Lower leg skin (tissue), 4 donors: ENCODE results near the gene SP110. TPM values are rescaled to one million over a fixed set of nuclear protein-coding genes. Genes with fewer than 3 reads are reported as not detected.
A peak's percentile ranks its signal among the peaks of the same experiment; 100 is the strongest.

Experiments
- DNase-seq, 2 donors: peaks; one replicate each; pipeline ENCODE4 v3.0.0-alpha.2; 2019; ENCODE audit warnings: low spot score in 2 of 2
- H3K4me3 ChIP-seq: fragments of 200-600 bp; sonication (generic); 2 replicates; pipeline ENCODE4 v1.5.1; 2017; ENCODE audit warnings: mild to moderate bottlenecking, low read depth; ENCODE audit not compliant: poor library complexity, severe bottlenecking
- POLR2A ChIP-seq, 2 donors: fragments of 450-650 bp; IDR thresholded peaks; one replicate each; pipeline ENCODE4 v1.6.1; 2016 to 2017; ENCODE audit warnings: antibody characterized with exemption in 2 of 2, mild to moderate bottlenecking in 1 of 2, moderate library complexity in 1 of 2
- WGBS, 2 donors: methylation state at CpG; one replicate each; pipeline ENCODE4 v1.1.5; 2018; 5-methylcytosine and 5-hydroxymethylcytosine counted together
- intact Hi-C: fragments of 100-400 bp; cut with DNase I; formaldehyde crosslinking; loops from one replicate; pipeline ENCODE4 v1.15.0; 2023; ENCODE audit warnings: low total_unique reads
- total RNA-seq, 4 donors: library from RNA; depleted of rRNA; stranded (reverse); fragments of >200 nt; gene quantifications; one replicate each; pipeline ENCODE4 v1.1.0, GENCODE V29; 2016
- TF ChIP-seq, protein P1 (sequence below), 3 donors: fragments of 450-650 bp; IDR thresholded peaks; one replicate each; pipeline ENCODE4 v1.5.1; 2016; ENCODE audit warnings: antibody characterized with exemption in 3 of 3, mild to moderate bottlenecking in 3 of 3, moderate library complexity in 2 of 3

Gene SP110
- total RNA-seq, 4 donors from 2014 or later = 12.9 to 23.8 (median 19.1) TPM

DNA sequence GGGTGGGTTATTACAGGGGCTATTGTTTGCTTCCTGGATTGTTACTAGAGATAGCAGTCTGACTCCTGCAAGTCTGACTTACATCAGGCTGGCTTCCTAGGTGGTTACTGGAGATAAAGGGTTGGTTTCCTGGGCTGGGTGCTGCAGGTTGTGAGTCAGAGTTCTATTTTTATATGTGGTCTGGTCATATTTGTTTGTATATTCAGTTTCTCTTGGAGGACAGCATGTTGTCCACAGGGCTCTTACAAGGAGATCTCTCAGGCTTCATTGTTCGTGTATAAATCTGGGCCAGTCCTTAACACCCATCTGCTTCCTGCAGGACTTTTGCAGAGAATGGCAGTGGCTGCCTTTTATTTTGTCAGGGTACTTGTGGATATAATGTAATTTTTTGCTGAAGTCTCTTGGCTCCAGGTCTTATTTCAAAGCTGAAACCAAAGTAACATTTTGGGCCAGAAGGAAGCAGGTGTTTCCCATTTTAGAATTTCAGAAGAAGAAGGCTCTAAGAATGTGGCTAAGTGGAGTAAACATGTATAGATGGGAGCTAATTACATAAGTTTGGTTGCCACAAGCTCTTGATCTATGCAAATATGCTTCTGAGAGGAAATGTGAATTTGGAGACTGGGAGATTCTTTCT lies 85.2 kb downstream of the SP110 start:
- 73 to 84% methylated on average over 1 of the region's 1 CpG for WGBS, 2 donors
- intact Hi-C loops = no loop called here
- DNase-seq = no peak
- no peak overlapping the region for H3K4me3 ChIP-seq
- TF ChIP-seq POLR2A (IDR thresholded peaks at IDR 0.05) = no peak
- TF ChIP-seq, protein P1, sequence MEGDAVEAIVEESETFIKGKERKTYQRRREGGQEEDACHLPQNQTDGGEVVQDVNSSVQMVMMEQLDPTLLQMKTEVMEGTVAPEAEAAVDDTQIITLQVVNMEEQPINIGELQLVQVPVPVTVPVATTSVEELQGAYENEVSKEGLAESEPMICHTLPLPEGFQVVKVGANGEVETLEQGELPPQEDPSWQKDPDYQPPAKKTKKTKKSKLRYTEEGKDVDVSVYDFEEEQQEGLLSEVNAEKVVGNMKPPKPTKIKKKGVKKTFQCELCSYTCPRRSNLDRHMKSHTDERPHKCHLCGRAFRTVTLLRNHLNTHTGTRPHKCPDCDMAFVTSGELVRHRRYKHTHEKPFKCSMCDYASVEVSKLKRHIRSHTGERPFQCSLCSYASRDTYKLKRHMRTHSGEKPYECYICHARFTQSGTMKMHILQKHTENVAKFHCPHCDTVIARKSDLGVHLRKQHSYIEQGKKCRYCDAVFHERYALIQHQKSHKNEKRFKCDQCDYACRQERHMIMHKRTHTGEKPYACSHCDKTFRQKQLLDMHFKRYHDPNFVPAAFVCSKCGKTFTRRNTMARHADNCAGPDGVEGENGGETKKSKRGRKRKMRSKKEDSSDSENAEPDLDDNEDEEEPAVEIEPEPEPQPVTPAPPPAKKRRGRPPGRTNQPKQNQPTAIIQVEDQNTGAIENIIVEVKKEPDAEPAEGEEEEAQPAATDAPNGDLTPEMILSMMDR (IDR thresholded peaks at IDR 0.05) = no peak

DNA sequence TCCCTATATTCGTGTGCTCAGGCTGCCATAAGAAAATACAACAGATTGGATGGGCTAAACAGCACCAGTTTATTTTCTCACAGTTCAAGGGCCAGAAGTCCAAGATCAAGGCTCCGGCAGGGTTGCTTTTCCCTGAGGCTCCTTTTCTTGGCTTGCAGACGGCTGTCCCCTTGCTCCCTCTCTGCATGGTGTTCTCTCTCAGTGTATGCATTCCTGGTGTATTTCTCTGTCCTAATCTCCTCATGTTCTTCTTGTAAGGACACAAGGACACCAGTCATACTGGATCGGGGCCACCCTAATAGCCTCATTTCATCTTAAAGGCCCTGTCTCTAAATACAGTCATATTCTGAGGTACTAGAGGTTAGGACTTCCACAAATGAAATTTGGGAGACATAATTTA lies 88.4 kb downstream of the SP110 start:
- WGBS, 2 donors = 50 to 88% methylated on average over 4 of the region's 4 CpGs
- DNase-seq = no peak
- intact Hi-C loops = no loop called here
- TF ChIP-seq, protein P1 (IDR thresholded peaks at IDR 0.05) = no peak
- no peak for TF ChIP-seq POLR2A (IDR thresholded peaks at IDR 0.05)
- H3K4me3 ChIP-seq = no peak overlapping the region

DNA sequence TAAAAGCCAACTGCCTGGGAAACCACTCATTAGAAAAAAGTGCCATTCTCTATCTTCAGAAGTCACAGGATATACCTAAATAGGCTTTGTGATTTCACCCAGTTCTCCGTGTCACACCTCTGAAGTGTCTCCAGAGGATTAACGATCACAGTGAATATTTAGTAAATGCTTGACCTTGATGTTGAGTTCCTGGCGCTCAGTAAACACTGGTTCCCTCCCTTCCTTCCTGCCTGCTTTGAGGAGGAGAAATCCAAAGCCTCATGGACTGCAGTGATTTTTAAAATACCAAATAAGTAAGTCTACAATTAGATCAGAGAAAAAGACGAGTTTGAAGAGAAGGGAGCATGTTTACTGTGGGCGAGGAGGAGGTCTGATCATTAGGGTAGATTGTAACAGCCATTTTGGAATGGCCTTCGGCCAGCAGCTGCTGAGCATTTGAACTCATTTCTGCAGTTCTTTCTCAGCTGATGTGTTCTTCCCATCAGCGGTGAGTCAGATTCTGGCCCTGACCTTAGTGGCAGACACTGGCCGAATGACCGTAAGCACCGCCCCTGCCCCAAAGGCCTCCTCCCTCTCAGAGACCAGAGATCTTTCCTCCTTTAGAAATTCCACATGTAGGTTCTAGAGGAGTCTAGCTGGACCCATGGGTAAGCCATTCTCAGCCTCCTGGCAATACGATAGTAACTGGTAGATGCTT lies 89.0 kb downstream of the SP110 start:
- peak in 1 of 2 donors; percentile 90 for DNase-seq
- 54 to 72% methylated on average over 11 of the region's 11 CpGs for WGBS, 2 donors
- TF ChIP-seq, protein P1 (IDR thresholded peaks at IDR 0.05) = no peak
- TF ChIP-seq POLR2A (IDR thresholded peaks at IDR 0.05) = no peak
- intact Hi-C loops = no loop called here
- H3K4me3 ChIP-seq = no peak overlapping the region

DNA sequence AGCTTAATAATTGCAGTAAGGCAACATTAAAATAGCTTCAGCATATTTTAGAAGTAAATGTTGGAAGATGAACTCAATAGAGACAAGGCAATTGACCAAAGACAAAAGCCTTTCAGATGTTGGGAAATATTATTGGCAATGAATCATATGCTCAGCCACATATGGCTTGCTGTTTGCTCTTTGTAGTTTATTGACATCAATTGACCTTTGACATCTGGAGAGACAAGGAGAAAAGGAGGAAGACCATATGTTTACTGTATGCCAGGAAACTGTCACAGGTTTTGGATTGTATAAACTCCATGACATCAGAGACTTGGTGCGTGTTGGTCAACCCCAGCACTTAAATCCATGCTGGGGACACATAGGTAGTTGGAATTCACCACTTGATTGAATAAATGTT lies 90.4 kb downstream of the SP110 start:
- no peak for DNase-seq
- WGBS, 2 donors = 63 to 64% methylated on average over 1 of the region's 1 CpG
- intact Hi-C loops = no loop called here

DNA sequence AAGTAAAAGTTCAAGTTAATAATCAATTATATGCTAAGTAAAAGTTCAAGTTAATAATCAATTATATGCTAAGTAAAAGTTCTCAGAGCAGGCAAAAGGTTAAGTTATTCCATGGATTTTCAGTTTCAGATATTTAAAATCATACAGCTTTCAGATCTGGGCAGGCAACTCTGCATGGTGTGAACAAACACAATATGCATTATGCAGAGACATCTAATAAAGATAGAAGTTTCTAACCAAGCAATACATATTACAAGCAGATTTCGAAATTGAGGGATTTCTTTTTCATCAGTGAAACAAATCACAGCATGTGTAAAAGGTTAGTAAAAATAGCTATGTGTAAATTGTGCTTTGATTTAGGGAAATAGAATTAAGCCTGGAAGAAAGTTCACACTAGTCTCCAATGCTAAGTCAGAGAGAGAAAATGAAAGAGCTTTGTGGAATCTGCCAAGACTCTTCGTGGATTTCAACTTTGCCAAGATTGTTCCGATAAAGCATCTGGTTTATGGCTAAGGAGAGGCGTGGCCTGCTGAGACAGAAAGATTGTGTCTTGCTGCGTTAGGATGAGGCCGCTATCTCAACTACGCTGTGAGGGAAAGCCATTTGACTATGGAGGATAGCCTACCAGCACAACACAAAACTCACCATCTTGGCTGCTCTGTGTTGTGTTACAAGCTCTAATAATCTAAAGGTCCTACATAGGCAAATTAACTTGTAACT lies 91.0 kb downstream of the SP110 start:
- TF ChIP-seq POLR2A (IDR thresholded peaks at IDR 0.05) = no peak
- TF ChIP-seq, protein P1 (IDR thresholded peaks at IDR 0.05) = no peak
- intact Hi-C loops = no loop called here
- no peak overlapping the region for H3K4me3 ChIP-seq
- DNase-seq = no peak
- 14 to 15% methylated on average over 7 of the region's 7 CpGs for WGBS, 2 donors

More for the DNA sequence above, 90.4 kb downstream of the SP110 start:
- TF ChIP-seq, protein P1 (IDR thresholded peaks at IDR 0.05) = no peak
- no peak for TF ChIP-seq POLR2A (IDR thresholded peaks at IDR 0.05)
- no peak overlapping the region for H3K4me3 ChIP-seq
